Tongue (tissue), 3 donors: ENCODE results near the gene NMUR1. TPM values are rescaled to one million over a fixed set of nuclear protein-coding genes. Genes with fewer than 3 reads are reported as not detected.

Experiments used
- DNase-seq: peaks from one replicate; pipeline ENCODE4 v3.0.0-alpha.2; 2015
- small RNA-seq: library from RNA; depleted of rRNA; stranded (forward); fragments of <200 nt; gene quantifications from one replicate; pipeline ENCODE3, GENCODE V24; 2014; ENCODE audit warnings: low replicate concordance
- total RNA-seq: library from RNA; depleted of rRNA; stranded (reverse); fragments of >200 nt; gene quantifications from one replicate; pipeline ENCODE4 v1.2.3, GENCODE V29; 2014

Gene NMUR1
- total RNA-seq, 1 donor from 2014 or later: 0.41 TPM

DNA sequence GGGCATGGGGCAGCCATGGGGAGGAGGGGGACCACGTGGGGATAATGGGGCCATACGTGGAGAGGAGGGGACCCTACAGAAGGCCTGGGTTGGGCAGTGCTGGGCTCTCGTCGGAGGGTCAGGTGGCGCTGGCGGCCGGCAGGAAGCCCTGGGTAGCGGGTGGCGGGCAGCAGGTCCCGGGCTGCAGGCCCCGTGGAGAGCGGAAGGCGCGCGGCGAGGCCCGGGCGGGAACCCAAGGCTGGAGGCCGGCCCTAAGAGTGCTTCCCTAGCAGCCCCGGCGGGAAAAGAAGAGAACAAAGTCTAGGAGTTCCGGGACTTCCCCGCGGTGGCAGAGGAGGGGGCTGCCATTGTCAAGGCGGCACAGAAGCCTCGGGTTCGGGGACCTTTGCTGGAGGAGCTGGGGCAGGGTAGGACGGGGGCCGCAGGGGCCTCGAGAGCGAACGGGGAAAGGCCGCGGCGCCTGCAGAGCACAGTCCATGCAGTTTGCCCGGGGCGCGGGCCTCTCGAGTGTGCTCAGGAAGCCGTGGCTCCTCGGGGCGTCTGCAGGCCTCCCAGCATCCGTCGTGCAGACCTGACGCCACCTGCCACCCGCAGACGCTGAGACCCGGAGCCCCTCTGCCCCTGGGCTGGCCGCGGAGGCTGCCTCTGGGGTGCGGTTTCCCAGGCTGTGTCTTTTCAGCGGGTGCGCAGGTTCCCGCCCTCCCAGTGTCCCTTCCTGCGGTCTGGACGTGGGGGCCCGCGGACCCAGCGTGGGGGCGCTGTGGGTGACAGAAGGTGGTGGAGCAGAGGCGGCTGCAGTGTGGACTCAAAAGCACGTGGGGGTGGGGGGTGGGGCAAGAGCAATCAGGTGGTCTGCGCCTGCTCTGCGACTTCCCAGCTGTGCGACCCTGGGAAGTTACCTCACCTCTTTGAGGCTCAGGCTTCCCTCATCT is 46.6 kb downstream of the NMUR1 start:
- DNase-seq: peak; percentile 31

GRCh38 chr2:231482806-231483391 is 47.3 kb downstream of the NMUR1 start:
- peak; percentile 78 for DNase-seq

DNA sequence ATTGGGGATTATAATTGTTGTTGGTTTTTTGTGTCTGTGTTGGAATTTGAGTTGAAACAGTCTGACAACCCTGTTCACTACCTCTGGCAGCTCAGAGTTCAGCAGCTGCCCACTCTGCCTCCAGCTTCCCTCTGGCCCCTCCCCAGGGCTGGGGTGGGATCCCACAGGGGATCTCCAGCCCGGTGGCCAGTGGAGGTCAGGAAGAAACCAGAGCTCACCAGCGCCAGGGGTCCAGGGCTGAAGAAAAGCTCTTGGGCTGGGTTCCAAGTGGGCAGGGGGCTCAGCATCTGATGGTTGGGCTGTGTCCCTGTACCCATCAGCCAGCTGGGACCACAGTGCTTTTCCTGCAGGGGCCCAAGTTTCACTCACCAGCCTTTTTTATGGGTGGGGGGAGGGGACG is 49.5 kb downstream of the NMUR1 start:
- DNase-seq: no peak

GRCh38 chr2:231479455-231479854 is 50.8 kb downstream of the NMUR1 start:
- DNase-seq: no peak

GRCh38 chr2:231476920-231477319 is 53.3 kb downstream of the NMUR1 start:
- no peak for DNase-seq

GRCh38 chr2:231475965-231476364 is 54.3 kb downstream of the NMUR1 start:
- no peak for DNase-seq

Small RNA genes lying within 50 kb of the gene (small RNA-seq; reads per million reads assigned to genes)
- gene RNU2-22P: not detected

Other genes starting within 250 kb of the NMUR1 start
- gene B3GNT7, start 134.7 kb downstream of the NMUR1 start, total RNA-seq: 2.8 TPM
- gene NCL, start 66.0 kb downstream of the NMUR1 start, total RNA-seq: 262 TPM
- gene TEX44, start 62.4 kb upstream of the NMUR1 start, total RNA-seq: not detected
- gene PTMA, start 178.1 kb upstream of the NMUR1 start, total RNA-seq: 543 TPM